GM19324 (cell line): Measurements from ENCODE around the gene PRAC1.

Experiments used
- ATAC-seq: cut with Tn5 transposase; IDR thresholded peaks from one replicate; pipeline ENCODE4 v1.9.1; 2021; ENCODE audit warnings: mild to moderate bottlenecking, moderate library complexity; ENCODE audit not compliant: unreplicated experiment, low FRiP score

PRAC1 gene

GRCh38 chr17:48722201-48722907, at the start of gene PRAC1:
Gene PRAC1, minus strand, starts transcription at chr17:48722518. Its CDS starts 126 bp downstream, at chr17:48722392.
- ATAC-seq = no peak

DNA sequence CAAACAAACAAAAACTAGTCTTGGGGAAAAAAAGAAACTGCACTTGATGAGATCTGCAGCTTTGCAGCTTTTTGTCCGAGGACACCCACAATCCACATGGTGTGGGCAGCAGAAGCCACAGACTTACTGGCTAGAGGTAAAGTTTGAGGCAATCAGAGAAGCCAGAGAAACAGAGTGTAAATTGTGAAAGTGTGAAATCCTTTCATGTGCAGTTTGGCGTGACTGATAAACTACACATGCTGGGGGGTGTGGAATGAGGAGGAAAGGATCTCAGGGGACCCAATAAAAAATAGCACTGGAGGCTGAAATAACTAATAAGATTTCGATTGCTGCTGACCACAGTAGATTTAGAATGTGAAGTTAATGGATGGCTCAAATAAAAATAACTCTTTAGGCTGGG, 48.6 kb upstream of the PRAC1 start:
- ATAC-seq = no peak

DNA sequence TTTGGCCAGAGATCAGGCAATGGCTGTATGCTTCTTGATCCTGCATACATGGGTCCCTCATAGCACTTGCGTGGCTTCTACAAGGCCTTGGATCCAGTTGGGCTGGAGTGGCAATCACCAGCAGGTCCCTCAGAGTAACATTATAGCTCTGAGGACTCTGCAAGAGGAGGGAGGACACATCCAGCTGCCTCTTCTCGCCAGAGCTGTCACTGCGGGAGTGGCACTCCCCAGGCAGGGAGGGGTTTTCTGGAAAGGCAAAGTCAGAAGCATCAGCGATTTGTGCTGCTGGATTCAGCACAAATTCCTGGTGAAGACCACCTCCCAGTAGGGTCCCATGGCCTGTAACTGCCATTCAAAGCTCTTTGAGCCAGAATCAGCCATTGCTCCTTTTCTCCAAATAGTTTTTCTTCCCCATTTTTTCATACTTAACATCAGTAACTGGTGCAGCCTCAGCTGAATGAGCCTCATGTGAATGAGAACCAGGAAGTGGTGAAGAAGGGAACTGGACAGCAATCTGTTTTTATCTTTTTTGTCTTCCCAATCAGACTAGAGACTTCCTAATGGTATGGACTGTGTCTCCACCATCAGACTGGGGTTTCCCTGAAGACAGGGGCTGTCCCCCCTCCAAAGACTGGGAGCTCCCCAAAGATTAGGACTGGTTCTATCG, 46.8 kb upstream of the PRAC1 start:
- no peak for ATAC-seq

DNA sequence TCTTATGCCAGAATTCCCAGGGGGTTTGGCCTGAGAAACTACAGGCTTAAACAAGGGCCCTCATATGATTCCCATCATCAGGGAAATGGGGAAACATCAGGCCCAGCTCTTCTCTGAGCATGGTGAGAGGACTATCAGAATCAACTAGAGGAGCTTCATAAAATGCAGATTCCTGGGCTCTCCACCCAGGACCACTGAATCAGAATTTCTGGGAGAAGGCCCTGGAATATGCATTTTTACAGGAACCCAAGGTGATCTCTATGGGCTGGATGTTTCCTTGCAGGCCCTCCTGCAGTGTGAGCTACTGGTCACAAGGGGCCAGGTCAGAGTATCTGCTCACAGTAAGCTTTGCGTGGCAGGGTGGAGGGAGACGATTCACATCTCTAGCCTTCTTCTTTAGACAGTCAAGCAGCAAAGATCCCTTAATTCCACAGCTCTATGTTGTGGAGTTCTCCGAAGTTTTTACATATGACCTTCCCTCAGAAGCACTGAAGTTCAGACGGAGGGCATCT, 45.0 kb upstream of the PRAC1 start:
- no peak for ATAC-seq

GRCh38 chr17:48761114-48761513, 38.8 kb upstream of the PRAC1 start:
- ATAC-seq = no peak

- ATAC-seq = no peak
Observed at GRCh38 chr17:48760411-48760810, 38.1 kb upstream of the PRAC1 start.

GRCh38 chr17:48759288-48759687, 37.0 kb upstream of the PRAC1 start:
- ATAC-seq = no peak

GRCh38 chr17:48757524-48757961, 35.2 kb upstream of the PRAC1 start:
- no peak for ATAC-seq

- no peak for ATAC-seq
Observed at GRCh38 chr17:48756830-48757251, 34.5 kb upstream of the PRAC1 start.

DNA sequence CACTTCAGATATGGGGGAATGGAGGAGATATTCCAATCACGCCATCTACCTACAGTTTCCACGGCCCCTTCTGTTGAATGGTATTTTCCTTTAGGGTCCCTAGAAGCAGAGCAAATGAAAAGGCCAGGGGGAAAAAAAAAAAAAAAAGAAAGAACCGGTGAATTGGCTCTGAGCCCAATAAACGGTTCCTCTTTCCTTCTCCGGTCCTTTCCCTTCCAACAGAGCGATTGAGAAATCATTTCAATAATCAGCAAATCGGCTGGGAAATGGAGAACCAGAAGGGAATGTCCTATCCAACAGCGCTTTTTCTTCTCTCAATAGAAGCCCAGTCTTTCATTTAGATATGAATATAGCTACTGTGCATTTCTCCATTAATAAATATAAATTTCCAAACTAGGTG, 33.0 kb upstream of the PRAC1 start:
- ATAC-seq = no peak

DNA sequence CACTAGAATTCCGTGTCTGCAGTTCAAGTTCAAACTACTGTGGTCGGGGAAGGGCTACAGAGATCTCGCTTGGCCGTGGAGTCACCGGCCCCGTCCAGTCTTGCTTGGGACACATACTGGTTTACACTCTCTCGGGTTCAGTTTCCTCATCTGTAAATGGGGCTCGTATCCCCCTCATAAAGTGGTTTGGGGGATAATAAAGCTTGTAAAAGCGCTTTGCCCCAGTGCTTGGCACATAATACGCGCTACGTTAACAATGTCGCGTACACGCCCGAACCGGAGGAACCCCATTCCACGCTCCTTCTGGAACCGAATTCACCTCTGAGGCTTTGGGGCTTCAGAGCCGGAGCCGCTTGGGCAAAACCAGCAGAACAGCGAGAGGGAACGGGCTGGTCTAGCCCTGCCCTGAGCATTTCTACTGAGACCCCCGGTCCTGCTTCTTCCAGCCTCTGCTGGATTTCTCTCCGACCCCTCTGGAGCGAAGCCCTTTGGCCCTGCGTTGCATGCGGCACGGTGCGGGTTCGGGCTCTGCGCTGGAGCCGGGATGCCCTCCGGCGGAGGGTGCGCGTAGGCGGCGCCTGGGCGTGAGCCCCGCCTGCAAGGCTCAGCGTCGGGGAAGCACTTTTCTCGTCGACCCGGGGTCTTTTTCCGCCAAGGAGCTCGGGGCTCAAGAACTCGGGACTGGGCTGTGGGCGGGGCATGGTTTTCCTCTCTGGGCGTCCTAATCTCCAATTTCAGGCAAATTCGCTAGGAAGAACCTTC, 32.4 kb upstream of the PRAC1 start:
- ATAC-seq = no peak

DNA sequence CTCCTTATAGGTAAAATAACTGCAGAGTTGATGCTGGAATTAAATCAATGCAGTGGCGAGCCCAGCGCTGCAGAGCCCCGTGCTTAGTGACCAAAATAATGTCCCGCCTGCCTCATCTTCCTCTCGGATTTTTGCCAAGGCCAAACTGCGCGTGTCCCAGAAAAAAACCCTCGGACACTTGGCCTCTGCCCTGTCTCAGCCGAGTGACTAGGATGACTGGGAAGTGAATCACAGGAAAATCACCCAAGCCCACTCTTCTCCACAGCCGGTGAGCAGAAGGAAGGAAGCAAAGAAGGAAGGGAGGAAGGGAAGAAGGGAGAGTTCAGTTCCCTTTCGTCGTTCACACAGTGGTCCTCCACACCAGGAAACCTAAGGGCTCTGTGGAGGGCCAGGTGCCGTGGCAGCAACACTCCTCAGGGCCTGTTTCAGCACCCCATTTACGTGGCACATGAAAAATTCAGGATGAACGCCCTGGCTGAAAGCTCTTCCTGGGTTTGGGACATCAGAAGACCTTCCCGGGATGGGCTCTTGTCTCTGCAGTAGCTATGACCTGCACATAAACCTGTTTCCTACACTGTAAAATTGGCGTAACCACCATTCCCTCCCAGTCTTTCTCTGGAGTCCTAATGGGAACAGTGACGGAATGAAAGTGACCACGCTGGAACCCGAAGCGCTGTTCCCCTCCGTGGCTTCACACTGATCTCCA, 31.6 kb upstream of the PRAC1 start:
- ATAC-seq = no peak

DNA sequence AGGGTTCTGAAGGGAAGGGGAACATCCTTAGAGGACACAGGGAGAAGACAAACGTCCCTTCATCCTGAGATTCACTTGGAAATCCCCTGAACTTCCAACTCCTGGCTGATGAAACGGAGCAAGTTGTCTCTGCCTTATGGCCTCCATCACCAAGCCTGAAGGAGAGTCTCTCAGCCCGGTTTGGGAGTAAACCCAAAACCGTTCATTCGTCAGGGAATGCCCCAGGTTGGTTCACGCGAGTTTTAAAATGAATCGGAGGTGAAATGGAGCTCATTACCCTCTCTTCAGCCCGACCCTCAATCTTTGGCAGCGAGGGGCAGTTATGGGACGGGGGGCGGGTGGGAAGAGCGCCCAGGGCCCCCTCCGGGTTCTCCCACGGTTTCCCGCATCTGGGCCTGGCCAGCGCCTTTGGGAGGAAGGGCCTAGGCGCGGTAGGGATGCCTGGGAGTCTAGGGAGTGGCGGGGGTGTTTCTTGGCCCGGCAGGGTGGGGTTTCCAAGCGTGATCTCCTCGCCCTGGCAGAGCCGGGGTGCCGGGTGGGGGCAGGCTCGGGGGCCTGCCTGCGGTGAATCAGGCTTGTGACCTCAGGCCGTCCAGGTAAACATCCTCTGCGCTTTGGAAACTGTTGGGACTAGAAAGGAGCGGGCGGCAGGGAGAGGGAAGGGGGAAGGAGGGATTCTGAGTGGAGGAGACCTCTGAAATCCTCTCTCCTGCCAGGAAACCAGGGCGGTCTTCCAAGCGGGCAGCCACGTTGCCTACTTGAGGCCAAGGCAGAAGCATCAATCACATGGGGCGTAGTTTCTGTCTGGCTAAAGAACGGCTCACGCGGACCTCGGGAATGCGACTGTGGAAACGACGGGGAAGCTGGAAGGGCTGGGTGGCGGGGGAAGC, 30.3 kb upstream of the PRAC1 start:
- no peak for ATAC-seq

DNA sequence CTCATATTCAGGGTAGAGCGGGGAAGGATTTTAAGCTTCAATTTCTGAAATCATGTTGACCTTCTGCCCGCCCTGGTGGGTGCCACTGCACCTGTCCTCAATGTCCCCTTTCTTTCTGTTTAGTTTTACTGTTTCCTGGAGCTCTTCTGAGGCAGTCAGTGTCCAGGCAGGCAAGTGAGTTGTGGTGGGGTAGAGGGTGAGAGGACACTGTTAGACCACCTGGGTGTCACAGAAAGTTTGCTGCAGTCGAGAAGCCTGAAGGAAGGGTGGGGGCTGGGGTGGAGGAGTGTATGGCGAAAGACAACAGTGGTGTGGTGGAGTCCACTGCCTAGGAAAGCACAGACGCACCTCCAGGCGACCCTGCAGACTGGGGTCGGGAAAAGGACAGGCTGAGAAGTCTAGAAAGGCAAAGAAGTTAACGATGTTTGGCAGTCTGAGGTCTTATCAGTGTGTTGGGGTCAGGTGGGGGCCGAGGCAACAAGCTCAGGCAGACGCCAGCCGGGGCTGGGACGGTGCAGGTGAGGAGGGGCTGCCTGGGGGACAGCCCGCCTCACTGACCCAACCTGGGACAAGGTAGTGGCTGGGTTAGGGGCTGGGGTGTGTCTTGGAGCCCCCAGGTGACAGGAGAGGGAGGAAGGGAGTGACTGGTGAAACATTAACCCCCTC, 29.5 kb upstream of the PRAC1 start:
- ATAC-seq = no peak

DNA sequence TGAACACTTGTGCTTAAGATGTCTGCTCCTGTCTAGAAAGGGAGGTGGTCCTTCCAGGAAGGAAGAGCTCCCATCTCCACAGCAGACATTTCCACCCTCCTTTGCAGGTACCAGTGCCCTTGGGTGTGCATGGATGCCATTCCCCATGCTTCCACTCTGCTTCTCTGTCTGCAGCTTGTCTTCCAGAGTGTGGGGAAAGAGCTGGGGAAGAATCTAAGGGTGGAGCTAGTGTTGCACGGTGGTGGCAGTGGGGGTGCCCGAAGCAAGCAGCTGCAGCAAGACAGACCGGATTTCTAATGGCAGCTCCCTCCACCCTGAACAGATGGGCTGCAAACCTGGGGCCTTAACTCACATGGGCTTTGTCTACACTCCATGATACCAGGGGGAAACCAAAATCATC, 28.9 kb upstream of the PRAC1 start:
- ATAC-seq = no peak

DNA sequence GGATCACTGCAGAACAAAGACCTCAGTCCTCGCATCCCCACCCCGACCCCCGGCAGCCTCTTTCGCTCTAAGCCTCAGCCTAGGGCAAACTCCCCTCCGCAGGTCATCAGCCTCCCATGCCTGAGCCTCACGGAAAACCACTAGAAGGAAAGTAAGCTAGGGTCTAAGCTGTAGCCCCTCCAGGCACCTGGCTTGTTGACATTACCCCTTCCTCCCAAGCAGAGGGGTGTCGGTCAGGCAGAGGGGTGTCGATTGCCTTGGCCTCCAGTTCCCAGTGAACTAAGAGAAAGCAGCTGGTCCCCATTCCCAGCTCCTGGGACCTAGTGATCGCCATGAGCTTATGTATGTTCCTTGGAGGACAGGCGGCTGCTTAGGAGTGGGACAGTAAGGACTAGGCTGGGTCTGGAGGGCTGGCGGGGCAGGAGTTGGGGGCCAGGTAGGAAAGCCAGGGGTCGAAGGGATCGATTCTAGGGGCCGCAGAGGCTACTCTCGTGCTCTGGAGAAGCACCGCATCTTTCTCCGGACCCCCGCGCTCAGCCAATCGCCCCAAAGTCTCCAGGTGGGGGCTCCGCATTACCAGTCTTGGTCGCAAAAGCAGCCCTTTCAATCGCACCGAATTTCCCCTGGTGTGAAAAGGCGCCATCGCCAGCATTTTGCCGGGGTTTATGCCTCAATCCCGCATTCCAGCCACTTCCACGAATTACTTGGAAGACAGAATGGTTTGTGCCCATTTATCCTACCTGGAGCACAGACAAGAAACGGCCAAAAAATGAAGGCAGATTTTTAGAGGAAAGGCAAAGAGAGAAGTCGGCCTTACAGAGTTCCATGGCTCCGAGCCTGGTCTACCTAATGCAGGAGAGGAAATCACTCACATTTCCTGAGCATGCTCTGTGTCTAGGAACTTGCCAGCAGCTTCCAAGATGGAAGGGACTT, 27.6 kb upstream of the PRAC1 start:
- ATAC-seq = no peak

GRCh38 chr17:48748718-48749566, 26.6 kb upstream of the PRAC1 start:
- ATAC-seq = no peak
